IPS DF 6.9 (cell line): ENCODE results near the gene PSTPIP2.
A peak's percentile ranks its signal among the peaks of the same experiment; 100 is the strongest.
"Not testable (repeated sequence)": the region's sequence is repeated elsewhere in the genome, so short reads cannot be mapped to it uniquely, and the experiment has no call there.

Experiments used
- DNase-seq: peaks from one replicate; pipeline ENCODE4 v3.0.0-alpha.2; 2013; ENCODE audit warnings: low read depth, low spot score
- H3K27ac ChIP-seq: one replicate; pipeline ENCODE4 v1.5.1; 2013; ENCODE audit warnings: low read length, control low read depth
- H3K27me3 ChIP-seq: 2 replicates; pipeline ENCODE4 v1.6.1; 2013; ENCODE audit warnings: mild to moderate bottlenecking, low read length; ENCODE audit not compliant: control insufficient read depth, insufficient read depth
- H3K36me3 ChIP-seq: 2 replicates; pipeline ENCODE4 v1.6.1; 2013; ENCODE audit warnings: low read length; ENCODE audit not compliant: control insufficient read depth, insufficient read depth
- H3K4me1 ChIP-seq: 2 replicates; pipeline ENCODE4 v1.6.1; 2013; ENCODE audit warnings: low read length; ENCODE audit not compliant: control insufficient read depth, insufficient read depth
- H3K4me3 ChIP-seq: 2 replicates; pipeline ENCODE4 v1.5.1; 2013; ENCODE audit warnings: mild to moderate bottlenecking, low read length
- H3K9me3 ChIP-seq: 2 replicates; pipeline ENCODE4 v1.6.1; 2013; ENCODE audit warnings: low read length, inconsistent platforms; ENCODE audit not compliant: control insufficient read depth, insufficient read depth
- WGBS: extraction: QIAGEN DNeasy Blood & Tissue Kit; methylation state at CpG from one replicate; pipeline ENCODE4 v1.1.7; 2013; ENCODE audit warnings: mixed read lengths, missing lambda C conversion rate; ENCODE audit not compliant: insufficient read length, insufficient coverage; 5-methylcytosine and 5-hydroxymethylcytosine counted together

Gene PSTPIP2

GRCh38 chr18:45992527-45992926 is 79.5 kb downstream of the PSTPIP2 start:
- H3K4me3 ChIP-seq, H3K27me3 ChIP-seq, H3K9me3 ChIP-seq, H3K4me1 ChIP-seq, DNase-seq, H3K27ac ChIP-seq, H3K36me3 ChIP-seq: not testable (repeated sequence)
- no CpG with 5 or more reads among the region's 6 CpGs for WGBS

- no peak overlapping the region for H3K27ac ChIP-seq
- H3K4me3 ChIP-seq = no peak overlapping the region
- H3K9me3 ChIP-seq = no peaks in the 10 kb centered on the region
- DNase-seq = no peak
- no peaks in the 10 kb centered on the region for H3K4me1 ChIP-seq
- no peaks in the 10 kb centered on the region for H3K27me3 ChIP-seq
- WGBS = no CpG with 5 or more reads among the region's 3 CpGs
- H3K36me3 ChIP-seq = no peaks in the 10 kb centered on the region
Observed at GRCh38 chr18:45991788-45992187, 80.3 kb downstream of the PSTPIP2 start.

DNA sequence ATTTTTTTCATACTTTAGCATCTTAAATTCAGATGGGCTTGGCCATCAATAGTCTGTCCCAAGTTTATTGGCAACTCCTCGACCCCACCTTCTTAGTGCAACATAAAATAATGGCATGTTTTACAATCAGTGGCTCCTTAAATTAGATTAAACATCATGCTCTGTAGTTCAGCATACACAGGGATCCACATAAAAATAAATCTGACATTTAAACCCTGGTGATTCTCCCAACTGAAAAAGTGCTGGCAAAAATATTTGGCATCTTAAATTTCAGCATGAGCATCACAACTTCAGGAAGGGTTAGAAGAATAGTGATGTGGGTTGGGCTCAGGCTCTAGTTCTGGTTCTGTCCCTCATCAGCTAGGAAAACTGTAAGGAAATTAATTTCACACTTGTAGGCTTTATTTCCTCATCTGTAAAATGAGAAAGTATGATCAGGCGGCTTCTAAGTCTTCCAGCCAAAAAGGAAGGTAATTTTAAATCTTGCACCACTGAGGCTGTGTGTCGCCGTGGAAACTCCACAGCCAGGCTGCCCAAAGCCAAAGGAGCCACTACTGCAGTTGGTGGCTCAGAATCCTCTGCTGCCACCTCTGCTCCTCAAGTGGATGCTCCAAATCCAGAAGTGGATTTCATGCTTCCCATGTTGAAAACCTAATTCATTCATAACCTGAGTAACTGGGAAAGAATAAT is 87.4 kb downstream of the PSTPIP2 start:
- Histone ChIP-seq H3K36me3 (no peaks in the 10 kb centered on the region), H3K27ac (no peak overlapping the region), H3K27me3 (no peaks in the 10 kb centered on the region), H3K4me3 (no peak overlapping the region), H3K4me1 (no peaks in the 10 kb centered on the region), H3K9me3 (no peaks in the 10 kb centered on the region)
- DNase-seq = no peak
- WGBS = no CpG with 5 or more reads among the region's 4 CpGs

DNA sequence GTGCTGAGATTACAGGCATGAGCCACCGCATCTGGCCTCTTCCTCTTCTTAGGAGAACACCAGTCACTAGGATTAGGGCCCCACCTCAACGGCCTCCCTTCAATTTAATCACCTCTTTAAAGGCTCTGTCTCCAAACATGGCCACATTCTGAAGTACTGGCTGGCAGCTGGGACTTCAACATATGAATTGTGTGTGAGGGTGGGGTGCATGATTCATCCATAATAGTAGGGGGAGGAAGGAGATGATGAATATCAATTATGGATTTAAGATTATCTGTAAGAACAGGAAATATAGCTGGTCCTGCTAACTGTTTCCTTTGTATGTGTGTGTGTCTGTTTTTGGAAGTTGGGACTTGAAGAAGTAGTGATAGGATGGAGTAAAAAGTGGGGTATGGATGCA is 90.2 kb downstream of the PSTPIP2 start:
- DNase-seq = no peak
- Histone ChIP-seq H3K36me3 (no peaks in the 10 kb centered on the region), H3K27ac (no peak overlapping the region), H3K27me3 (no peaks in the 10 kb centered on the region), H3K9me3 (no peaks in the 10 kb centered on the region), H3K4me1 (peaks cover 4% of the 10 kb centered on the region; the same call in 1 of the 2 replicates), H3K4me3 (no peak overlapping the region)
- no CpG with 5 or more reads among the region's 2 CpGs for WGBS

GRCh38 chr18:45980229-45980628 is 91.8 kb downstream of the PSTPIP2 start:
- H3K27ac ChIP-seq = no peak overlapping the region
- no peaks in the 10 kb centered on the region for H3K27me3 ChIP-seq
- DNase-seq = no peak
- no peaks in the 10 kb centered on the region for H3K36me3 ChIP-seq
- no peak overlapping the region for H3K4me3 ChIP-seq
- no CpG with 5 or more reads among the region's 2 CpGs for WGBS
- no peaks in the 10 kb centered on the region for H3K9me3 ChIP-seq
- peaks cover 4% of the 10 kb centered on the region; the same call in 1 of the 2 replicates for H3K4me1 ChIP-seq

- Histone ChIP-seq H3K27me3 (no peaks in the 10 kb centered on the region), H3K4me1 (peaks cover 4% of the 10 kb centered on the region; the same call in 1 of the 2 replicates), H3K9me3 (no peaks in the 10 kb centered on the region), H3K27ac (no peak overlapping the region), H3K4me3 (no peak overlapping the region), H3K36me3 (no peaks in the 10 kb centered on the region)
- no CpG with 5 or more reads among the region's 1 CpG for WGBS
- DNase-seq = no peak
Observed at GRCh38 chr18:45978084-45978483, 94.0 kb downstream of the PSTPIP2 start.

DNA sequence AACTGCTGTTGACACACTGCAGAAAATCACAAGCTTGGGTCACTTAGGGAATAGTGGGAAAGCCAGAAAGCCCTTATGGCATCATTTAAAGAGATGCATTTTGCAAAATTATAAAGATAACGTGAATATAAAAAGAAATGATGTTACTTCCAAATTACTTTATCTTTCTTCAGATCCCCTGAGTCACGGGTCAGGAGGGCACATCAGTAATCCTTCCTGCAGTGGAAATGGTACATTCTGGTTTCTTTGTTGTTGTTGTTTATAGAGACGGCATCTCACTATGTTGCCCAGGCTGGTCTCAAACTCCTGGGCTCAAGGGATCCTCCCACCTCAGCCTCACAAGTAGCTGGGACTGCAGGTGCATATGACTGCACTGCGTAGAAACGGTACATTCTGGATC is 95.1 kb downstream of the PSTPIP2 start:
- no peak for DNase-seq
- WGBS = no CpG with 5 or more reads among the region's 5 CpGs
- Histone ChIP-seq H3K4me1 (peaks cover 4% of the 10 kb centered on the region; the same call in 1 of the 2 replicates), H3K27ac (no peak overlapping the region), H3K4me3 (no peak overlapping the region), H3K36me3 (no peaks in the 10 kb centered on the region), H3K27me3 (no peaks in the 10 kb centered on the region), H3K9me3 (no peaks in the 10 kb centered on the region)

DNA sequence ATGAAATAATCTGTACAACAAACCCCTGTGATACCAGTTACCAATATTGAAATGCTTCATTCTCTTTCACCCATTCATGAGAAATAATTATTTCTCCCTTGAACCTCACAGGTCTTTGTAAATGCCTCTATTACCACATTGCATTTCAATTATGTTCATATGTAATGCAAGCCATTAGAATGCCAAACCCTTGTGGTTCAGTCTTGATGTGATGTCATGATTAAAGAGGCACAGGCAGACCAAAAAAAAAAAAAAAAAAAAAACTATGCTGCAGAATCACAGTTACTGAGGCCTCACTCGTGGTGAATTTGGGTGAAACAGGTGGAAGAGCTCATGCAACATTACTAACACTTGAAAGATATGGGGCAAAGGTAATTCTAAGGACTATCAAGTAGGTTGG is 95.5 kb downstream of the PSTPIP2 start:
- peaks cover 4% of the 10 kb centered on the region; the same call in 1 of the 2 replicates for H3K4me1 ChIP-seq
- no peak for DNase-seq
- no peak overlapping the region for H3K27ac ChIP-seq
- no peaks in the 10 kb centered on the region for H3K36me3 ChIP-seq
- no peak overlapping the region for H3K4me3 ChIP-seq
- H3K9me3 ChIP-seq = no peaks in the 10 kb centered on the region
- no peaks in the 10 kb centered on the region for H3K27me3 ChIP-seq
- WGBS = no CpG with 5 or more reads among the region's 1 CpG

- Histone ChIP-seq H3K9me3 (no peaks in the 10 kb centered on the region), H3K27ac (no peak overlapping the region), H3K4me3 (no peak overlapping the region), H3K4me1 (peaks cover 4% of the 10 kb centered on the region; the same call in 1 of the 2 replicates), H3K36me3 (no peaks in the 10 kb centered on the region), H3K27me3 (no peaks in the 10 kb centered on the region)
- WGBS = no CpG with 5 or more reads among the region's 5 CpGs
- no peak for DNase-seq
Observed at GRCh38 chr18:45974088-45974536, 97.9 kb downstream of the PSTPIP2 start.

DNA sequence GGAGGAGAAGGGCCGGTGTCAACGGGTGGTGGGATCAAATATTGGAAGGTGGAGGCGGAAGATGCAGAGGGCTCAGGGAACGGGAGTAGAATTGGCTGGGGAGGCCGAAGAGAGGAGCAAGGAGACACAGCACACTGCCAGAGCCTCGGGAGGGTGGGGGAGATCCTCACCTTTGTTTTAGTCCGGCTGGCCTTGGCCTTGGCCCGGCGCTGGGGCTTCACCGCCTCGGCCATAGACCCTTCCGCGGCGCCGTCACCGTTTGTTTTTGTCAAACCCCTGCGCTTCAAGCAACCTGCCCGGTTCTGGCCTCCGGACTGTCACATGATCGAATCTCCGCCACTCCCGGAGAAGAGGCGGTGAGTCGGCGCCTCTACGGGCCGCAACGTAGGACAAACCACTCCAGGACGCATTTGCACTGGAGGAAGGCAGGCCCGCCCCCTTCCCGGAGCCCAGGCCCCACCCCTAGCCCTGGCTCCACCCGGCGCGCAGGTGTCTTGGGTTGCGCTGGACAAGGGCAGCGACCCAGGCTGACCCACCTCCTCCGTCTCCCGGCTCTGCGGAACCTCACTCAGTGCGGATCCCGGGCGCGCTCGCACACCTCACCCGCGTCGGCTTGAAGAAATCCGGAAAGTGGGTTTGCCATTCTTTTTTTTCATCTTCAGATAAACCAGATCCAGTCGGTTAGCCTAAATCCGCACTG is 104.9 kb downstream of the PSTPIP2 start, which contains the start of gene EPG5:
EPG5 (minus strand) TSS at position 323 of the 700 bp plus-strand sequence; CDS start at position 233, 90 bp downstream.
- no peak within 1 kb of the TSS for H3K27ac ChIP-seq
- H3K9me3 ChIP-seq = no peaks in the 10 kb centered on the region
- peak; percentile 92 for DNase-seq
- WGBS = no CpG with 5 or more reads among the region's 50 CpGs
- no peaks in the 10 kb centered on the region for H3K36me3 ChIP-seq
- no peaks in the 10 kb centered on the region for H3K4me1 ChIP-seq
- H3K27me3 ChIP-seq = no peaks in the 10 kb centered on the region
- H3K4me3 ChIP-seq = peak within 1 kb of the TSS; percentile 66; the same call in 1 of the 2 replicates
